Fibroblast of lung (primary cell): ENCODE measurements around the gene CINP. TPM values are rescaled to one million over a fixed set of nuclear protein-coding genes. Genes with fewer than 3 reads are reported as not detected.

Source experiments
- DNase-seq, 2 donors: peaks; one replicate each; pipeline versions ENCODE4 v3.0.0 to v3.0.0-alpha.2; 2010; ENCODE audit warnings: low read depth in 2 of 2
- H2AFZ ChIP-seq: 2 replicates; pipeline ENCODE4 v1.5.1; 2012; ENCODE audit warnings: low read length, control low read depth, inconsistent platforms
- H3K27ac ChIP-seq: 2 replicates; pipeline ENCODE4 v1.5.1; 2011; ENCODE audit warnings: low read length, control low read depth; ENCODE audit not compliant: insufficient read depth
- H3K27me3 ChIP-seq: 2 replicates; pipeline ENCODE4 v1.5.1; 2011; ENCODE audit warnings: mild to moderate bottlenecking, low read length; ENCODE audit not compliant: control insufficient read depth, insufficient read depth
- H3K36me3 ChIP-seq: 2 replicates; pipeline ENCODE4 v1.5.1; 2011; ENCODE audit warnings: low read length; ENCODE audit not compliant: control insufficient read depth, insufficient read depth
- H3K4me1 ChIP-seq: 2 replicates; pipeline ENCODE4 v1.5.1; 2011; ENCODE audit warnings: low read length; ENCODE audit not compliant: control insufficient read depth, insufficient read depth; ENCODE audit errors: extremely low read depth
- H3K4me2 ChIP-seq: 2 replicates; pipeline ENCODE4 v1.5.1; 2011; ENCODE audit warnings: low read length, control low read depth; ENCODE audit not compliant: insufficient read depth; ENCODE audit errors: extremely low read depth
- H3K4me3 ChIP-seq, 4 experiments: fragments of 200-600 bp in 1 of 4; sonication (generic) in 1 of 4; replicated peaks in 1 of 4; 2 replicates each; pipeline ENCODE4 v1.5.1; 2011 to 2016; ENCODE audit warnings: low read length in 4 of 4, low read depth in 3 of 4, mild to moderate bottlenecking in 3 of 4, control low read depth in 2 of 4, inconsistent platforms in 1 of 4, mixed read lengths in 1 of 4; ENCODE audit not compliant: insufficient read depth in 1 of 4; ENCODE audit errors: control extremely low read depth in 1 of 4
- H3K79me2 ChIP-seq: 2 replicates; pipeline ENCODE4 v1.5.1; 2012; ENCODE audit warnings: mild to moderate bottlenecking, low read length, inconsistent platforms; ENCODE audit not compliant: control insufficient read depth, insufficient read depth
- H3K9ac ChIP-seq: 2 replicates; pipeline ENCODE4 v1.5.1; 2011; ENCODE audit warnings: mild to moderate bottlenecking, low read length, control low read depth; ENCODE audit not compliant: insufficient read depth
- H3K9me3 ChIP-seq: 2 replicates; pipeline ENCODE4 v1.5.1; 2012; ENCODE audit warnings: low read depth, low read length; ENCODE audit not compliant: control insufficient read depth, insufficient read depth
- H4K20me1 ChIP-seq: 2 replicates; pipeline ENCODE4 v1.5.1; 2011; ENCODE audit warnings: low read length; ENCODE audit not compliant: control insufficient read depth, insufficient read depth; ENCODE audit errors: extremely low read depth
- EZH2 ChIP-seq: IDR thresholded peaks from 2 replicates; pipeline ENCODE4 v1.5.1; 2012; ENCODE audit warnings: low read length, control low read depth, mild to moderate bottlenecking; ENCODE audit errors: missing control alignments
- polyA plus RNA-seq, 2 donors: library from polyadenylated mRNA; depleted of rRNA in 1 of 2; stranded (reverse) in 1 of 2; unstranded in 1 of 2; fragments of >200 nt; gene quantifications; 2 replicates each; pipeline ENCODE4 v1.2.1, GENCODE V29; 2011 to 2012; ENCODE audit warnings: missing spikeins in 1 of 2
- total RNA-seq: library from RNA; depleted of rRNA; stranded (reverse); fragments of >200 nt; gene quantifications from 2 replicates; pipeline ENCODE4 v1.2.1, GENCODE V29; 2014
- TF ChIP-seq, protein P1 (sequence below), 2 donors: IDR thresholded peaks in 1 of 2; conservative IDR thresholded peaks in 1 of 2; 1 replicate in 1 of 2; 2 replicates in 1 of 2; pipeline ENCODE4 v1.5.1; 2011 to 2012; ENCODE audit warnings: low read length in 2 of 2, control low read depth in 1 of 2, inconsistent platforms in 1 of 2, low read depth in 1 of 2, mild to moderate bottlenecking in 1 of 2

Gene CINP
- total and polyA plus RNA-seq, 2 donors (not counting 1 experiment from before 2014, with no cell fraction given): 42.8 to 71.8 TPM

DNA sequence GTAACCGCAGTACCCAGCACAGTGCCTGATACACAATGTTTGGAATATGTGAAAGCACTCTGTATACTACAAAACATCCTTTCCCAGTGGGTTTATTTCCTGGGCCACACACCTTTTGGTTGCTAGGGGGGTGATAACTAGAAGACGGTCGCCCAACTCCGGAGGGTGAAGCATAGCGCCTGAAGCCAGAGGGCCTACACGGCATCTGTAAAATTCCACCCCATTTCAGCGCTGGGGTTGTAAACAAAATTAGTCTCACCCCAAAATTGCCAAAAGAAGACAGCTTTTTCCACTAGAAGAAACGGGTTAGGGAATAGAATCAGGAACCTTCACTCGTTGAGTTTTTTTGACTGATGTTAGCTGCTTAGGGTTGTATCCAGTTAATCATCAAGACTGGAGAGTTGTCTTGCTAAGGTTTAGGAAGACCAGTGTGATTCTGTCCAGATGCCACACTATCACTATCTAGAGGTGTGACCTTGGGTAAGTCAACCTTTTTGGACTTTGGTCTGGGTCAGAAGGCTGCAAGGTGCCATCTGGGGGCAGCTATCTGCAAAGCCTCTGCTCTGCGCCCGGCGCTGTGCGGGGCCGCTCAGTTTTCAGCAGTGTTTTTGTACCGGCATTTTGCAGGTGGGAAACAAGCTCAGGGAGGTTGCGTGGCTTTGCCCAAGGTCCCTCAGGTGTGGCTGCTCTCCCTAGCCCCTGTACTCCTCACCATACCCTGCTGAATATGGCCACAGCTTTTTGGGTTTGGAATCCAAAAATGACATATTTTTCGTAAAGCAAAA is 41.8 kb downstream of the CINP start:
- H2AFZ ChIP-seq: no peak overlapping the region
- H3K36me3 ChIP-seq: no peaks in the 10 kb centered on the region
- peaks cover 4% of the 10 kb centered on the region for H3K79me2 ChIP-seq
- peak overlapping the region; percentile 60 to 87 (median 67) for H3K4me3 ChIP-seq
- peaks cover 6% of the 10 kb centered on the region for H3K4me1 ChIP-seq
- no peaks in the 10 kb centered on the region for H3K27me3 ChIP-seq
- H3K4me2 ChIP-seq: peak overlapping the region; percentile 77
- DNase-seq: no peak
- no peaks in the 10 kb centered on the region for H4K20me1 ChIP-seq
- no peaks in the 10 kb centered on the region for H3K9me3 ChIP-seq
- no peak for TF ChIP-seq EZH2
- TF ChIP-seq, protein P1, sequence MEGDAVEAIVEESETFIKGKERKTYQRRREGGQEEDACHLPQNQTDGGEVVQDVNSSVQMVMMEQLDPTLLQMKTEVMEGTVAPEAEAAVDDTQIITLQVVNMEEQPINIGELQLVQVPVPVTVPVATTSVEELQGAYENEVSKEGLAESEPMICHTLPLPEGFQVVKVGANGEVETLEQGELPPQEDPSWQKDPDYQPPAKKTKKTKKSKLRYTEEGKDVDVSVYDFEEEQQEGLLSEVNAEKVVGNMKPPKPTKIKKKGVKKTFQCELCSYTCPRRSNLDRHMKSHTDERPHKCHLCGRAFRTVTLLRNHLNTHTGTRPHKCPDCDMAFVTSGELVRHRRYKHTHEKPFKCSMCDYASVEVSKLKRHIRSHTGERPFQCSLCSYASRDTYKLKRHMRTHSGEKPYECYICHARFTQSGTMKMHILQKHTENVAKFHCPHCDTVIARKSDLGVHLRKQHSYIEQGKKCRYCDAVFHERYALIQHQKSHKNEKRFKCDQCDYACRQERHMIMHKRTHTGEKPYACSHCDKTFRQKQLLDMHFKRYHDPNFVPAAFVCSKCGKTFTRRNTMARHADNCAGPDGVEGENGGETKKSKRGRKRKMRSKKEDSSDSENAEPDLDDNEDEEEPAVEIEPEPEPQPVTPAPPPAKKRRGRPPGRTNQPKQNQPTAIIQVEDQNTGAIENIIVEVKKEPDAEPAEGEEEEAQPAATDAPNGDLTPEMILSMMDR (conservative IDR thresholded peaks at IDR 0.05 in 1 of 2, IDR thresholded peaks at IDR 0.05 in 1 of 2; ENCODE audit: low read depth in 1 of 2, low read length in 2 of 2): no peak
- no peak overlapping the region for H3K9ac ChIP-seq
- peak overlapping the region; percentile 81 for H3K27ac ChIP-seq

DNA sequence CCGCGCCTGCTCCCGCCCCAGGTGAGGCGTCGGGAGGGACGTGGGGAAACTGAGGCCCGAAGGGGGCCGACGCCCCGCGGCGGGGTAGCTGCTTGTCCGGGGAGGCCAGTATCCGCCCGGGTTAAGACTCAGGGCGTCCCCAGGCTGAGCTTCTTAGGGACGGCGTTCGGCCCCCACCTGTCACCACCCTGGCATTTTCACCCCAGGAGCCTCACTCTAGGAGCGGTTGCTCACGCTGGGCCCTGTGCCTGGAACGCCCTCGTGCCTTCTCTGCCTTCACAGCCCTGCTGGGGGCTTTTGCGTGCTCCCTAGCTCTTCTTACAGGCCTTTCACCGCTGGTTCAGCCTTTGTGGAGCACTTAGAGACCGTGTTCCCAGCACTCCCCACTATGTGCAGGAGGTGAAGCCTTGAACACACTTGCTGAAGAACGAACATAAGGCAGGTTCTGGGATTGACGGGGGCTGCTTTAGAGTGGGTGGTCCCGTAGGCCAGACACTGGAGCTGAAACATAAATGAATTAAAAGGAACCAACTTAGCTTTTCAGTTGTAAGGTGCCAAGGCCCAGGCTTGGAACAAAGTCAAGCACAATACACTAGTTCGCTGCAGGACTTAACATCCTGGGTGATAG is 42.5 kb downstream of the CINP start:
- DNase-seq: peak; percentile 46 to 62
- Histone ChIP-seq H3K4me3 (peak overlapping the region; percentile 60 to 87 (median 67)), H3K79me2 (peaks cover 4% of the 10 kb centered on the region), H3K27ac (peak overlapping the region; percentile 81), H3K9me3 (no peaks in the 10 kb centered on the region), H2AFZ (peak overlapping the region; percentile 22), H3K27me3 (no peaks in the 10 kb centered on the region), H3K4me1 (peaks cover 7% of the 10 kb centered on the region), H4K20me1 (no peaks in the 10 kb centered on the region), H3K9ac (peak overlapping the region; percentile 87), H3K4me2 (peak overlapping the region; percentile 77), H3K36me3 (no peaks in the 10 kb centered on the region)
- no peak for TF ChIP-seq EZH2
- TF ChIP-seq, protein P1 (conservative IDR thresholded peaks at IDR 0.05 in 1 of 2, IDR thresholded peaks at IDR 0.05 in 1 of 2; ENCODE audit: low read depth in 1 of 2, low read length in 2 of 2): no peak

DNA sequence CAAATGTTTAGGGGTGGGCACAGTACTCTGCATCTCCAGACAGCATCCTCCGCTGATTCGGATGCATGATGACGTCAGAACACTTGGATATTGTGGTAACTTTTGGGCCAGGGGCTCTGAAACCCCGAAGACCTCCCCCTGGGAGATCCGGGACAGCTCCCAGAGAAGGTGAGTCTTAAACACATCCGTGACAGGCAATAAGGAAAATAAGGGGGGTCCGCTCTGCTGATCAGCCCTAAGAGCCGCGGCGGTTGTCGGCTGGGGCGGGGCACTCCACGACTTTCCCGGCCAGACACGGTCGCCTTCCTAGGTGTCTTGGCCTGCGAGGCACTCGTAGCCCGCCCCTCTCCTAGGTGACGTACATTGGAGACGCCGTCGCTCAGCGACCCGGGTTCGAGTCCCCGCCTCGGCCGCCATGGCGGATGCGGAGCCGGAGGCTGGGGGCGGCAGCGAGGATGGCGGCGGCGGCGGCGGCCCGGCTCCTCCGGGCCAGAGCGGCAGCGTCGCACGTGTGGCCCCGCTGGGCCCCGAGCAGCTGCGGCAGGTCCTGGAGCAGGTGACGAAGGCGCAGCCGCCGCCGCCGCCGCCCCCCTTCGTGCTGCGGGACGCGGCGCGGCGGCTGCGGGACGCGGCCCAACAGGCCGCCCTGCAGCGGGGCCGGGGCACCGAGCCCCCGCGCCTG is 43.2 kb downstream of the CINP start, which contains the start of gene ZNF839:
Gene ZNF839, plus strand, starts transcription at position 396 of the 682 bp plus-strand sequence. Its CDS starts 20 bp downstream, at position 416.
- peaks cover 4% of the 10 kb centered on the region for H3K79me2 ChIP-seq
- no peaks in the 10 kb centered on the region for H4K20me1 ChIP-seq
- peak; percentile 84 to 90 for DNase-seq
- no peak for TF ChIP-seq EZH2
- TF ChIP-seq, protein P1 (conservative IDR thresholded peaks at IDR 0.05 in 1 of 2, IDR thresholded peaks at IDR 0.05 in 1 of 2; ENCODE audit: low read depth in 1 of 2, low read length in 2 of 2): no peak
- peak within 1 kb of the TSS; percentile 90 for H3K27ac ChIP-seq
- H2AFZ ChIP-seq: peak within 1 kb of the TSS; percentile 65
- peak within 1 kb of the TSS; percentile 91 for H3K4me2 ChIP-seq
- H3K4me1 ChIP-seq: peaks cover 7% of the 10 kb centered on the region
- H3K4me3 ChIP-seq: peak within 1 kb of the TSS; percentile 61 to 92 (median 77)
- H3K27me3 ChIP-seq: no peaks in the 10 kb centered on the region
- peak within 1 kb of the TSS; percentile 87 for H3K9ac ChIP-seq
- H3K36me3 ChIP-seq: no peaks in the 10 kb centered on the region
- no peaks in the 10 kb centered on the region for H3K9me3 ChIP-seq
